ENCODE data around the gene TREML4.

The TREML4 gene

GRCh38 chr6:41247882-41248705 is 19.9 kb downstream of the TREML4 start:
- in situ Hi-C loops (cut with MboI; ENCODE audit: low sequenced_read_pairs): no loop called here

GRCh38 chr6:41252401-41253169 is 24.4 kb downstream of the TREML4 start:
- in situ Hi-C loops (cut with MboI; ENCODE audit: low sequenced_read_pairs): no loop called here

- in situ Hi-C loops (cut with MboI; ENCODE audit: low sequenced_read_pairs): no loop called here
Measured at GRCh38 chr6:41255110-41255509, 27.0 kb downstream of the TREML4 start.

- in situ Hi-C loops (cut with MboI; ENCODE audit: low sequenced_read_pairs): no loop called here
Measured at GRCh38 chr6:41255638-41256246, 27.6 kb downstream of the TREML4 start.

- in situ Hi-C loops (cut with MboI; ENCODE audit: low sequenced_read_pairs): no loop called here
Measured at GRCh38 chr6:41256383-41256782, 28.2 kb downstream of the TREML4 start.

- in situ Hi-C loops (cut with MboI; ENCODE audit: low sequenced_read_pairs): no loop called here
Measured at GRCh38 chr6:41257369-41258195, 29.4 kb downstream of the TREML4 start.

GRCh38 chr6:41258196-41258493 is 30.0 kb downstream of the TREML4 start:
- in situ Hi-C loops (cut with MboI; ENCODE audit: low sequenced_read_pairs): no loop called here

- in situ Hi-C loops (cut with MboI; ENCODE audit: low sequenced_read_pairs): no loop called here
Measured at GRCh38 chr6:41262401-41262800, 34.3 kb downstream of the TREML4 start.

- in situ Hi-C loops (cut with MboI; ENCODE audit: low sequenced_read_pairs): no loop called here
Measured at GRCh38 chr6:41263267-41263666, 35.1 kb downstream of the TREML4 start.

- in situ Hi-C loops (cut with MboI; ENCODE audit: low sequenced_read_pairs): no loop called here
Measured at GRCh38 chr6:41266541-41266940, 38.4 kb downstream of the TREML4 start.

GRCh38 chr6:41268478-41268877 is 40.3 kb downstream of the TREML4 start:
- in situ Hi-C loops (cut with MboI; ENCODE audit: low sequenced_read_pairs): no loop called here

GRCh38 chr6:41269166-41269565 is 41.0 kb downstream of the TREML4 start:
- in situ Hi-C loops (cut with MboI; ENCODE audit: low sequenced_read_pairs): no loop called here

- in situ Hi-C loops (cut with MboI; ENCODE audit: low sequenced_read_pairs): no loop called here
Measured at GRCh38 chr6:41269716-41270115, 41.6 kb downstream of the TREML4 start.

- in situ Hi-C loops (cut with MboI; ENCODE audit: low sequenced_read_pairs): no loop called here
Measured at GRCh38 chr6:41271901-41272395, 43.8 kb downstream of the TREML4 start.

GRCh38 chr6:41272591-41273240 is 44.6 kb downstream of the TREML4 start:
- in situ Hi-C loops (cut with MboI; ENCODE audit: low sequenced_read_pairs): no loop called here

- in situ Hi-C loops (cut with MboI; ENCODE audit: low sequenced_read_pairs): no loop called here
Measured at GRCh38 chr6:41273714-41274113, 45.6 kb downstream of the TREML4 start.

- in situ Hi-C loops (cut with MboI; ENCODE audit: low sequenced_read_pairs): no loop called here
Measured at GRCh38 chr6:41274256-41274655, 46.1 kb downstream of the TREML4 start.

GRCh38 chr6:41275489-41275888 is 47.3 kb downstream of the TREML4 start:
- in situ Hi-C loops (cut with MboI; ENCODE audit: low sequenced_read_pairs): no loop called here

GRCh38 chr6:41277605-41278004 is 49.5 kb downstream of the TREML4 start:
- in situ Hi-C loops (cut with MboI; ENCODE audit: low sequenced_read_pairs): no loop called here

- in situ Hi-C loops (cut with MboI; ENCODE audit: low sequenced_read_pairs): no loop called here
Measured at GRCh38 chr6:41278699-41279405, 50.7 kb downstream of the TREML4 start.
